HG02973 (cell line): Measurements from ENCODE around the gene C13orf46.
"Not testable (repeated sequence)": the region's sequence is repeated elsewhere in the genome, so short reads cannot be mapped to it uniquely, and the experiment has no call there.

ENCODE experiments used
- ATAC-seq: cut with Tn5 transposase; IDR thresholded peaks from one replicate; pipeline ENCODE4 v1.9.1; 2021; ENCODE audit warnings: moderate library complexity; ENCODE audit not compliant: unreplicated experiment

Gene C13orf46

DNA sequence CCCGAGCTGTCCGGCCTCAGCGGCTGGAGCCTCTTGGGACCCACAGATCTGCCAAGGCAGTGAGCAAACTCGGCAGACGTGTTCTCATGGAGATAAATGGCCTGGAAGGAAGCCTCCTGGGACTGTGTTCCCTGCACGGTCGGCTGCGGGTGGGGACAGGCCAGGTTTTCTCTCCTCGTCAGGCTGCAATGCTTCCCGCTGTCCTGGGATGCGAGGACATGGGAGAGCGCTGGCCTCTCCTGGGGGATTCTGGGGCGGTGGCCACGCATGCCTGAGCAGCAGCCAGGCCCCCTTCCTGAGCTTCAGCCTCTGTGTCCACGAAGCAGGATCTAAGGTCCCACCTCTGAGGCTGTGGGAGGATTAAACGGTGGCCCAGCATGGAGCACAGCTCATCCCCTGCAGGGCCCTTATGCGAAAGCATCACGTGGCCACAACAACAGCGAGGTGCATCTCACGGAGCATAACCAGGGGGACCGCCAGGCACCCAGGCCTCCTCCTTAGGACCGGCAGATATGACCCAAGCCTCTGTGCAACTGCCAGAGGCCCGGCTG lies 21.2 kb upstream of the C13orf46 start:
- no peak for ATAC-seq

DNA sequence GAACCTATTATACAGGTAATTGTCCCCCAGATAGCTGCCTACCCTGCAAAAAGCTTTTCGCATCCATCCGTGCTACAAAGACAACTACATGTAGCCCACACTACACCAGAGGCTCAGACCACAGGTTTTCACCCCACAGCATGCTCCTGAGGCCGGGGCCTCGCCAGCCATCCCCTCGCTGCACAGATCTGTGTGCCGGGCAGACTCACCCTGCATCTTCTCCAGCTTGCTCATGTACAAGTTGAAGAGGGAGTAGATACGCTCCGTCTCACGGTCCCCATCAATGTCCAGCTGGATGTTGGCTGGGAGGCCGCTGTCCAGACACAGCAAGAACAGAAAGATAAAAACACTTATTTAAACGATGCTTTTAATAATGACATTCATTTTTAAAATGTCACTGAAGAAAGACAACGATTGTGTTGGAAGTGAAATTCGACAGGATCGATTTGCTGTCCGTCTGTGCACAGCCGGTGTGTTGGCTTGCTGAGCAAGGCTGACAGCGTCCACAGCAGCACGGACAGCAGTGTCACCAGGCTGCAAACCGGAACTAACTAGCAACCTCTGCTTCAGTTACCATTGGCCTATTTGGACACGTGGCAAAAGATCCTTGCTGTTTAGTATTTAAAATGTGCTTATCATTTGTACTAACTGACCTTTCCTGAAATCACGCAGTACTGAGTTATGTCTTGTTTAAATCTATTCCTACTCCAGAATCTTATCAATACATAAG lies 18.6 kb upstream of the C13orf46 start:
- no peak for ATAC-seq

DNA sequence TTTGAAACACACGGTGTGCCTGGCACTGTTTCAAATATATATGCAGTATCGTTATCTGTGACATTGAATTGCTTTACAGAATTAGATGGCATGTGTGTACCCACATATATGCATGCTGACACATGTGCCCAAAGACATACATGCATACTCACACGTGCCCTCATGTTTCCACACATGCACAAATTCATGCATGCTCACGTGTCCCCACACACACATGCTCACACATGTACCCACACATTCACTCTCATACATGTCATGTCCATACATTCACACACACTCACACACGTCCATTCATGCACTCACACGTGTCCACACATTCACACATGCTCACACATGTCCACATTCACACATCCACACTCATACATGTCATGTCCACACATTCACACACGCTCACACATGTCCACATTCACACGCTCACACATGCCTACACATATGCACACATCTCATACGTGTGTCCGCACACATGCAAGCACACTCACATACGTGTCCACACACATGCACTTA lies 17.9 kb upstream of the C13orf46 start:
- ATAC-seq: no peak

DNA sequence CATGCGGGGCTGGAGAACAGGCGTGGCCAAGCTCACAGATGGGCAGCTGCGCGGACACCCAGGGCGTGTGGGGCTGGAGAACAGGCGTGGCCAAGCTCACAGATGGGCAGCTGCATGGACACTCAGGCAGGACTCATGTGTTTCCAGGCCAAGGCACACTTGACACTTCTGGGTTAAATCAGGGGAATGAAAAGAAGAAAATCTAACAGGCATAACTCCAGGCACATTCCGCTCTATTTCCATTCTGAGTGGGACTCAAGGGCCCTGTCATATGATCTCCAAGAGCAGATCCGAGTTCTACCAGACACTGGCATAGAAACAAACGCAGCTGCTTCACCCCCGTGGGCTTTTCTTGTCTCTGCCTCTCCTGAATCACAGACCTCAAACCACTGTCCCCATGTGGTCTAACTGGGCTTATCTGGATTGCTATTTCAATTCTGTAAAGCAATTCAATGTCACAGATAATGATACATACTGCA lies 17.4 kb upstream of the C13orf46 start:
- ATAC-seq: no peak

DNA sequence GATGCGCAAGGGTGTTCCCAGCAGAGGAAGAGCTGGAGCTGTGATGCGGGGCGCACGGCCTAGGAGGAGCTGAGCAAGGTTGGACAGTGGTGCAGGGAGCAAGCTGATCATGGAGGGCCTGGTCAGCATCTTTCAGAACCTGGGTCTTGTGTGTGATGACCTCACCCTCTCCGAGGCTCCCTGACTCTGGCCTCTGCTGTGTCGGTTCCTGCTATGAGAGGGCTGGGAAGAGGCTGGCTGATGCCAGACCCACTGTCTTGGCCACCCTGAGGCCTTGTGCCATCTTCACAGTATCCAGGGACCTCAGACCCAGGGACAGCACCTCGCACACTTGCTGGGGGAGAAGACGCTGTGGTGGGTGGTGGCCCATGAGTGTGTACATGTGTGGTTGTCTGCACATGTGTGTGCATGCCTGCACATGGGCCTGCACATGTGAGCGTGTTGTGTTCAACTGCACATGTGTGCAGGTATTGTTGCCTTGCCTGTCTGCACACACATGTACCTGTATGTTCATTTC lies 16.5 kb upstream of the C13orf46 start:
- no peak for ATAC-seq

DNA sequence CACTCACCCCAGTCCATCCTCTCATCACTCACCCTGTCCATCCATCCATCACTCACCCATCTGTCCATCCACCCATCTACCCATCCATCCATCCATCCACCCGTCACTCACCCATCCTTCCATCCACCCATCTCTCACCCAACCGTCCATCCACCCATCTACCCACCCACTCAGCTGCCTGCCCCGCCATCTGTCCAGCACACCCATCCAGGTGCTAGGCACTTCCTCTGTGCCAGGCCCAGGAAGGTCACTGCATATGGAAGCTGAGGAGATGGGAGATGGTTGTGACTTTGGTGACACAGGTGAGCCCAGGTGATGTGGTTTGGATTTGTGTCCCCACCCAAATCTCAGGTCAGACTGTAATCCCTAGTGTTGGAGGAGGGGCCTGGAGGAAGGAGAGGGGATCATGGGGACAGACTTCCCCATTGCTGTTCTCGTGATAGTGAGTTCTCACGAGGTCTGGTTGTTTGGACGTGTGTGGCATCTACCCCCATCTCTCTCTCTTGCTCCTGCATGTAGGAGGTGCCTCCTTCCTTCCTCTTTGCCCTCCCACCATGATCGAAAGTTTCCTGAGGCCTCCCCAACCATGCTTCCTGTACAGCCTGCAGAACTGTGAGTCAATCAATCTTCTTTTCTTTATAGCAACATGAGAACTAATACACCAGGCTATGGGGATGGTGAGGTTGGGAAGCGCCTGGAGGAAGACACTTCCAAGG lies 15.9 kb upstream of the C13orf46 start:
- no peak for ATAC-seq

DNA sequence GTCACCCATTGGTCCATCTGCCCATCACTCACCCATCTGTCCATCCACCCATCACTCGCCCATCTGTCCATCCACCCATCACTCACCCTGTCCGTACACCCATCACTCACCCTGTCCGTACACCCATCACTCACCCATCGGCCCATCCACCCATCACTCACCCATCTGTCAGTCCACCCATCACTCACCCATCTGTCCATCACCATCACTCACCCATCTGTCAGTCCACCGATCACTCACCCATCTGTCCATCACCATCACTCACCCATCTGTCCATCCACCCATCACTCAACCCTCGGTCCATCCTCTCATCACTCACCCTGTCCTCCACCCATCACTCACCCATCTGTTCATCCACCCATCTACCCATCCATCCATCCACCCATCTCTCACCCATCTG lies 15.0 kb upstream of the C13orf46 start:
- not testable (repeated sequence) for ATAC-seq

DNA sequence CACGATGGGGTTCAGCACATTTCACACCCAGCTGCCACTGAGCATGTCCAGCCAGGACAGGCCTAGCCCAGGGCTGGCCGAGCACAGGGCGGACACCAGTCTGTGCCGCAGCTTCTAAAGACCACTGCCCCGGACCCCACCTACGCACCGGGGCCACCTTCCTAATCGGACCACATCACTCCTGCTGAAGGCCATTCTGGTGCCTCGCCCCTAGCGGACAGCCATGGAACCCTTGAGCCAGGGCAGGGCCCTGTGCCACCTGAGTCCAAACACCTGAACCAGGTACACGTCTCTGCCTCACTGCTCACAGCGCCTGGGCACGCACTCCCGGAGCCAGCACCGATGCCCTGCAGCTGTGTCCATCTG lies 8.4 kb upstream of the C13orf46 start:
- ATAC-seq: no peak

DNA sequence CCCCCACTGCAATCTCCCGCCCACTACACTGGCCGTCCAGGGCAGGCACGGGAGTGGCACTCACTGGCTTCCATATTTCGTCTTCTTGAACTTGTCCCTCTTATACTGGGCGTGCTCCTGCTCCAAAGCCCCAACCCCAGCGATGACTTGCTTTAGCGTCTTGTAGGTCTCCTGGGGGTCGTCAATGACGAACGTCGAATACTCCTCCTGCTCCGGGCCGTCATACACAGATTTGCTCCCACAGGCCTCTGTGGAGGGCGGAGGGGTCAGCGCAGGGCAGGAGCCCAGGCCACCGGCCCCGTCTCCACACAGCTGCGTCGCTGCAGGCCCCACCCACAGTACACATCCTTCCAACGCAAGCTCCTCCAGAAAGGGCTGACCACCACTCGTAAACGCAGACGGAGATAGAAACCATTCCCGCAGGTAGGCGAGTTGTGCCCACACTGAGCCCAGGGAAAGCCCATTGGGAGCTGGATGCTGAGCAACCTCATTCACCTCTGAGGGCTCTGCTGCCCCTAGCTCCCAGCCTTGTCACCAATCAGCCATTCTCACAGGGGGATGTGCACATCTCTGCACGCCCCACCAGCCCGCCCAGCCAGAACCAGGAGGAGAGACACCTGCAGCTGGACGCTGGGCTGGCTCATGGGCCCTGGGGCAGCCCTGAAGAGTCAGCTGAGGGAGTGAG lies 7.9 kb upstream of the C13orf46 start:
- no peak for ATAC-seq

DNA sequence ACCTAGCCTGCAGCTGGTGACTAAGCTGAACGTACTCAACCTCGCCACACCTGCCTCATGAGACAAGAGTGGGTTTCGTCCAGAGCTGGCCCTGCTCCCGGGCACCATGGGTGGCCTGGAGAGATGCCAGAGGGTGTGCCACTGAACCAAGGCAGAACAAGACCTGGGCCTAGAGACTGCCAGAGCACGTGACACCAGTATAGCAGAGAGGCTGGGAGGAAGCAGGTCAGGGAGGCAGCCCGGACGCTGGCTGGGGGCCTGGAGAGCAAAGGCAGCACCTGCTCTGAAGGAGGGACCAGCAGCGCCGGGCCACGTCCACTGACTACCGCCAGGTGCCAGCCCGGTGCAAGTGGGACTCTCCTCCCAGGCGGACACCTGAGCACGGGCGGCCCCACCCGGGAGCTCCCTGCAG lies 7.3 kb upstream of the C13orf46 start:
- no peak for ATAC-seq

DNA sequence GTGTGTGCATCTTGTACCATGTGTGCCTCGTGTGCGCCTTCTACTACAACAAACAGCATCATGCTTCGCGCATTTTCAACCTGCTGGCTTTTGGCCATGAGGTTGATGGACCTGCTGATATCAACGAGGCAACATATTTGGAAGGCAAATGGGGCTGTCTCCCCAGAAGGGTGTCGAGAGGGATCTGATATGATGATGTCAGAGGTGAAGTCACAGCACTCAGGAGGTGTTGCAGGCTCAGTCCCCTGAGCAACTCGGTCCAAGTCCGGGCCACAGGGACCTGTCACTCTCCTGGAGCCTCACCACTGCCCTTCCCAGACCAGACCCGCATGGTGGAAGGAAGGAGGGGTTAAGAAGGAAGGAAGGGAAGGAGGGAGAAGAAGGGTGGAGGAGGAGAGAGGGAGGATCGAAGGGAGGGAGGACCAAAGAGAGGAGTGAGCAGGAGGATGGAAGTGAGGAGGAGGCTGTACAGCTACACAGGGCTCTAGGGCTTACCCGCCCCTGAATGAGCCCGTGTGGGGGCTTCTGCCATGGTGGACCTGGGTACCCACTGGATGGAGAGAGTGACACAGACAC lies 6.7 kb upstream of the C13orf46 start:
- ATAC-seq: no peak

DNA sequence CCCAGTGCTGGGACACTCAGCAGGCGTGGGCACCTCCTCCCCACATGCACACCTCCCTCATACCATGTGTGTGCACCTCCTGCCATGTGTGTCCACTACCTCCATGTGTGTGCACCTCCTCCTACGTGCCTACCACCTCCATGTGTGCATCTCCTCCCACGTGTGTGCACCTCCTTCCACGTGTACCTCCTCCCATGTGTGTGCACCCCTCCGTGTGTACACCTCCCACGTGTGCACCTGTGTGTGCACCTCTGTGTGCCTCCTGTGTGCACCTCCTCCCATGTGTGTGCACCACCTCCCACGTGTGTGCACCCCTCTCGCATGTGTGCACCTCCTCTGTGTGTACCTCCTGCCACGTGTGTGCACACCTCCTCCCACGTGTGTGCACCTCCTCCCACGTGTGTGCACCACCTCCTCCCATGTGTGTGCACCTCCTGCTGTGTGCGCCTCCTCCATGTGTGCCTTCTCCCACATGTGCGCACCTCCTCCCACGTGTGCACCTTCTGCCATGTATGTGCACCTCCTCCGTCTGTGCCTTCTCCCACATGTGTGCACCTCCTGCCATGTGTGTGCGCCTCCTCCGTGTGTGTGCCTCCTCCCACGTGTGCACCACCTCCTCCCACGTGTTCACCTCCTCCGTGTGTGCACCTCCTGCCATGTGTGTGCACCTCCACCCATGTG lies 6.1 kb upstream of the C13orf46 start:
- no peak for ATAC-seq

DNA sequence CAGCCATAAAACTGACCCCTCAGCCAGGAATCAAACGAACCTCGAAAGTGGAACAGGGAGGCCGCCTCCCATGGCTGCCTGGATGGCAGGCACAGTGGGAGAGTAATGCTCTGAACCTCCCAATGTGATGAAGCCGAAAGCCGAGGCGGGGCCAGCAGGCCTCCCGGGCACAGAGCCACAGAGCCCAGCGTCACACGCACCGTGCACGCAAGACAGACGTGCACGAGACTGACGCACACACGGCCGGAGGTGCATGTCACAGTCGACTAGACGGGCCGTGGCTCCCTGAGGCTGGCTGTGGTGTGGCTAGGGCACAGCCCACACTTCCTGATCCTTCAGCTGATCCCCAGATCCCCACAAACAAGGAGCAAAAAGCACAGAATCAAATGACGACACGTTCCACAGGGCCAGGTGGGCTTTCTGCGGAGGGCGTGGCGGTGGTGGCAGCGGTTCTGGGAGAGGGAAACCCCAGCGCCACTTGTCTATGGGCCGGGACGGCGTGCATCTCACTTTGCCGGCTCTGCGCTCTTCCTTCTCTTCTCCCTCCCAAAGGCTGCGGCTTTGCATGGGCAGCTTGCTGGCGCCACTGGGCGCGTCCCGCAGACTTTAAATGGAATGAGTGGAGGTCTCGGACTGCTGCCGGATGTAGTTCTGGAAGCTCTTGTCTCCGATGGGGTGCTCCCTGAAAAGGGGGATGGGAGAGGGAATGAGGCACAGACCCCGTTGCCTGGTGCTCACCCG lies 5.0 kb upstream of the C13orf46 start:
- ATAC-seq: no peak

DNA sequence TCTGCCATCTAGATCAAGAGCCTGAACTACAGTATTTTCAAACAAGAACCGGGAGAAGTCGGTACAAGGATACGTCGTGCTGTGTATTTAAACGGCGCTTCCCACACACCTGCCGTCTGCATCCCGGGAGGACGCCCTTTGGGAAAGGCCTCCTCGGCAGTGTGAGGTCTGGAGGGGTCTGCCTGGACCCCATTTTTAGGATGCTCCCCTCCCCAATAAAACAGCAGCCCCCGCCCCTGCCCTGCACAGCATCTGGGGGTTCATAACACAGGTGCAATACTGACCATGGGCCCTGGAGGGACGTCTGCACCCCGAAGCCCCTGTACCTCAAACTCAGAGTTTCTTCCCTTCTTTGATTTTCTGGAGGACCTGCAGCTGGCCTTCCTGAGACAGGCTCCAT lies 4.1 kb upstream of the C13orf46 start:
- ATAC-seq: no peak

DNA sequence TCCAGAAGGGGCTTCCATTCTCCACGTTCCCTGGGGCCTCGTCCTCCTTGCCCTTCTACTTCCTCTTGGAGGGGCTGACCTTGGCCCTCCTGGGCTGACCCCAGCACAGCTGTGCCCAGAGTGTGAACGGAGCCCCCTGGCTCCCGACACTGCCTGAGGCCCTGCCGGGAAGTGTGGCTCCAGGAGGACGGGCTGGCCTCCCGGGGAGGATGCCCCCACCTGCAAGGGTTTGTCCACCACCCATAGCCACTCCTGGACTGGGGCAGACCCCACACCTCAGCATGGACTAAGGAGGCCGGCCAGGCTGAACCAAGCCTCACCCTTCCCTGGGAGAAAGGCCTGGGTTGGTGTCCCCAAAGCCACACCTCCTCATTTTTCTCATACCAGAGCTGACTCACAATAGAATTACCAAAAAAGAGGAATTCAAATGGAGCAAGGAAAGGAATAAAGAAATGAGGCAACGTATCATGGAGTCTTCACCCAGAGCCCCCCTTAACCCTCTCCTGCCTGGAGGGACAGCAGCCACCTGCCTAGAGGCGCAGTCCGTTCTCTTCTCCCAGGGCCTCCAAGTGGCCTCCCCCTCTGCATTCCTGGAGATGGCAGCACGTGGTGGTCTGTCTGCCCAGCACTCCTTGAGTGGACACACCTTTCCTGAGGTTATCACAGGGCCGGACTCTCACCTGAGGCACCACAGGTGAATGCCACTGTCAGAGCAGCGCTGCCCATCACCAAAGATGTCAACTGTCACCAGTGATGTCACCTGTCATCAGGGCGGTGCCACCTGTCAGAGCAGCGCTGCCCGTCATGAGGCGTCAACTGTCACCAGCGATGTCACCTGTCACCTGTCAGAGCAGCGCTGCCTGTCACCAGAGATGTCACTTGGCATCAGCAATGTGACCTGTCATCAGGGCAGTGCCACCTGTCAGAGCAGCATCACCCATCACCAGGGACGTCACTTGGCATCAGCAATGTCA lies 3.1 kb upstream of the C13orf46 start:
- no peak for ATAC-seq

DNA sequence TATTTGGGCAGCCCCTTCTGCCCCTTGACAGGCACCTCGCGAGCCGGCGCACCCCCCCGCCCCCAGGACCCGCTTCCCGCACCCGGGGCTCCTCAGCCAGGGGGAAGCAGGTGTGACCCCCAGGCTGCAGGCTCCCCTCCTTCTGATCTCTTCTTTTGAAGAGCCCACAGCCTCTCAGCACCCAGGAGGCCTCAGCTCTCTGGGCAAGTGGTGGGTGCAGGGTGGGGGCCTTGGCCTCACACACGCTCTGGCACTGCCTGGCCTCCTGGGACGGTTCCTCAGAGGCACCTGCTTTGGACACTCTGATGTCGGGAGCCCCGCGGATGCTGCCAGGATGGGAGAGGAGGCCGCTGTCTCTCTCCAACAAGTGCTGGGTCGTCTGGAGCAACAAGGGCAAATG lies 1.5 kb upstream of the C13orf46 start:
- no peak for ATAC-seq

DNA sequence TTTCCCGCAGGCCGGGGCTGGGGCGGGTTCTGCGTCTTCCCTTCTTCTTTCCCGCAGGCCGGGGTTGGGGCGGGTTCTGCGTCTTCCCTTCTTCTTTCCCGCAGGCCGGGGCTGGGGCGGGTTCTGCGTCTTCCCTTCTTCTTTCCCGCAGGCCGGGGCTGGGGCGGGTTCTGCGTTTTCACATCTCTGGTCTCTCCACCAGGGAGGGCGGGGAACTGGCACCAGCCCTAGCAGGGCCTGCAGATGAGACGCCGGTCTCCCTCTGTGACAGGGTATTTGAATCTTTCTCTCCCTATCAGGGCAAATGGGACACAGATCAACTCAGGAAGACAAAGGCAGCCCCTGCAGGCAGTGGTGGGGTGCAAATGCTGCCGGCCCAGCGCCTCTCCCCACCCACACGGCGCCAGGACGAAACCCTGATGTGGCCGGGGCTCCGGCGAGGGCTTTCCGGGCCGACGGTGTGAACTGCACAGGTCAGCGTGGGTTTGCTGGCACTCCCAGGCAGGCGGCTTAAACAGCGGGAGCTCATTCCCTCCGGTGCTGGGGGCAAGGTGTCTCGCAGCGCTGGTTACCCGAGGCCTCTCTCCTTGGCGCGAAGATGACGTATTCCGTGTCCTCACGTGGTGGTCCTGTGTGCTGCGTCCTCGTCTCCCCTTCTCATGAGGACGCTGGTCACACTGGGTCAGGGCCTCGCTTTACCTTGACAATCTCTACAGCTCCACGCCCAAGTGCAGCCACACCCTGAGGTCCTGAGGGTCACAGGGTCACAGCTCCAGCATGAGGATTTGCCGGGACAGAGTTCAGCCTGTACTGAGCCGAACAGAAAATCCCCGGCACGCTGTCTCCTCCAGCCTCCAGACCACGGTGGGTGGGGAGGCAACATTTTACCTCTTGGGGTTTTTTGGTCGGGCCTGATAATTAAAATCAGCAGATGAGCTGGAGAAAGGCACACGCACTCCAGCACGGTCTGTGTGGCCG lies 717 bp upstream of the C13orf46 start:
- ATAC-seq: no peak
